HG03571 (cell line): ENCODE data around the gene FADS2.

Experiments used
- ATAC-seq: cut with Tn5 transposase; IDR thresholded peaks from one replicate; pipeline ENCODE4 v1.9.1; 2021; ENCODE audit not compliant: unreplicated experiment

FADS2 gene

DNA sequence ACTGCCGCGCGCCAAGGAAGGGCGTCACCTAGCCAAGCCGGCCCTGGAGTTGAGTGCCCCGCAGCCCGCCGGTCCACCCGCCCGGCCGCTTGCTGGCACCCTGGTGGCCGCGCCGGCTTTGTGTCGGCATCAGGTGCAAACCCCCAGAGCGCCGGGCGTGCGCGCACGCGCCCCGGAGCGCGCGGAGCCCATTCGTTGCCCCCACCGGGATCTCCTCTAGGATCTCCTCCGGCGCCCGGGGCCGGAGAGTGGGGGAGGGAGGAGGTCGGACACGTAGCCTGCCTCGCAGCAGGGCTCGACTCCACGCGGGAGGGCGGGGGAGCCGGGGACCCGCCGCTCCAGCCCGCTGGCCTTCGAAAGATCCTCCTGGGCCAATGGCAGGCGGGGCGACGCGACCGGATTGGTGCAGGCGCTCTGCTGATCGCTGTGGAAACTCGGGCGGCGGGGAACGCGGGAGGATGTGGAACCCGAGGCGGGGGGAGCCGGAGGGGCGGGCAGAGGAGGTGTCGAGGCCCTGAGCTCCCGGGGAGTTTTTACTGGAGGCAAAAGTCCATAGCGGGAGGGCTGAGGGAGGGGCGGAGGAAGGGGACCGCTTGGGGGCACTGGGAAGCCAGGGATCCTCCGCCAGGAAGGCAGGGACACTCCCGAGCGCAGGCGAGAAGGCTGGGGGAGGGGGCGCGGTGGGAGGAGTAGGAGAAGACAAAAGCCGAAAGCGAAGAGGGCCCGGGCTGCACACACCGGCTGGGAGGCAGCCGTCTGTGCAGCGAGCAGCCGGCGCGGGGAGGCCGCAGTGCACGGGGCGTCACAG, at the start of gene FADS2:
Gene FADS2, plus strand, starts transcription at position 730 of the 808 bp plus-strand sequence. CDS start 91 bp downstream, outside the sequence.
- ATAC-seq: peak; percentile 66

DNA sequence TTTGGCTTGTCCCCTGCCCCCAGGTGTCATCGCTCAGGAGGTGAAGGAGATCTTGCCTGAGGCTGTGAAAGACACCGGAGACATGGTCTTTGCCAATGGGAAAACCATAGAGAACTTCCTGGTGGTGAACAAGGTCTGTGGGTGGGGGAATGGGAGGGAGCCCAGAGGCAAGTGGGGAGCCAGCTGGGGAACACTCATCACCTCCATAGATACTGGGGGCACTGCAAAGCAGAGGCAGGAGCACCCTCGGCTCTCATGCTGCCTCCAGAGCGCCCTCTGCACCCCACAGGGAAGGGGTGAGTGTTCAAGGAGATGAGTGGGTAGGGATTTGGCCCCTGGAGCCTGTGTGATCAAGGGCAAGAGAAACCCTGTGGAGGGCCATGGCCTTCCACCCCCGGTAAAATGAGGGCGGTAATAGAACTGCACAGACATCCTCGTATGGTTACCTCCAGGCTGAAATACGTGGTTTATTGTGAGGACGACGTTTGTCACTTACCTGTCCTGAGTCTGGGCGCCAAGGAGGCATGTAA, 49.7 kb upstream of the FADS2 start:
- no peak for ATAC-seq

DNA sequence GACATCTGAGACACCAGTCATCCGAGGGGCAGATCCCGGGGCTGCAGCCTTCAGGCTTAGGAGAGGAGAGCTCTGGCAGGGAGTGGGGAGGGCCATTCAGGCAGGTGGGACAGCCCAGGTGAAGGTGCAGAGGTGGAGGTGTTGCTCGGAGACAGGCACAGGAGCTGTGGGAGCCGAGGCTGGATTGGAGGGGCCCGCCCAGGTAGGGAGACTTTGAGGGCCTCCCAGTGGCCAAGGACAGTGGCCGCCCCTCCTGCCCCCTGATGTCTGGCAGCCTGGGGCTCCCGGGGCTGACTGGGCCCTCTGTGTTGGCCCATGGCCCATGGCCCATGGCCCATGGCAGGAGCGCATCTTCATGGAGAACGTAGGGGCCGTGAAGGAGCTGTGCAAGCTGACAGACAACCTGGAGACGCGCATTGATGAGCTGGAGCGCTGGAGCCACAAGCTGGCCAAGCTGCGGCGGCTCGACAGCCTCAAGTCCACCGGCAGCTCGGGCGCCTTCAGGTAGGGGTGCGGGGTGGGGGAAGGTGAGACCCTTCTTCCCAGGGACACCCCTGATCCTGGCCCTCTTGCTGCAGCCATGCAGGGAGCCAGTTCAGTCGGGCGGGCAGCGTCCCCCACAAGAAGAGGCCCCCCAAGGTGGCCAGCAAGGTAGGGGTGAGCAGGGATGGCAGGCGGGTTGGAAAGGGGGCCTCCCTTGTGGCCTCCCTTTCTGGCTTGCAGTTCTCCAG, 49.0 kb upstream of the FADS2 start:
- no peak for ATAC-seq

DNA sequence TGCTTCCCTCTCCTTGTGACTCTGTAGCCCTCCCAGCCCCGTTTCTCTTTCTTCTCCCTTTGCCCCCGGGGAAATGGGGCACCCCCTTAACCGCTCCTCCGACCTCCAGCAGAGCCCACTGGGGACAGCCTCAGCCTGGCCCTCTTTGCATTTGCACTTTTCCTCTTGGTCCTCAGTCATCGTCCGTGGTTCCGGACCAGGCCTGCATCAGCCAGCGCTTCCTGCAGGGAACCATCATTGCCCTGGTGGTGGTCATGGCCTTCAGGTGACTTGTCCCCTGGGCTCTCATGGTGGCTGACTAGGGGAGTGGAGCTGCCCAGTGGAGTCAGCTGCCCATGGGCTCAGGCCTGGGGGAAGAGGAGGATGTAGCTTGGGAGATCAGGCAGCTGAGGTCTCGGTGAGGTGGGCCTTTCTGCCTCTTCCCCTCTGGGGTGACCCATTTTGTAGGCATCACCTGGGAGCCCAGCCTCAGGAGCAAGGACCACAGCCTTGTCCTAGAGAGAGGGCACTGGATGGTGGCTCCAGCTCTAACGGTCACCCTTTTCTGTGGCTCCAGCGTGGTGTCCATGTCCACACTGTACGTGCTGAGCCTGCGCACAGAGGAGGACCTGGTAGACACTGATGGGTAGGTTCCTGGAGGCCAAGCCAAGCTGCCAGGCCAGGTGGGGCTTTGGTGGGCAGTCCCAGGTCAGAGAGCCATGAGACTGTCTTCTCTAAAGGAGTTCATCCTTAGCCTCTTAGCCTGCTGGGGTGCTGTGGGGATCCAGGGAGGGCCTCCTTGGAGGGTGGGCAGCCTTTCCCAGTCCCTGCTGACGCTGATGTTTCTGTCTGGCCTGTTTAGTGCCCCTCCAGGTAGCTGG, 48.2 kb upstream of the FADS2 start:
- no peak for ATAC-seq

DNA sequence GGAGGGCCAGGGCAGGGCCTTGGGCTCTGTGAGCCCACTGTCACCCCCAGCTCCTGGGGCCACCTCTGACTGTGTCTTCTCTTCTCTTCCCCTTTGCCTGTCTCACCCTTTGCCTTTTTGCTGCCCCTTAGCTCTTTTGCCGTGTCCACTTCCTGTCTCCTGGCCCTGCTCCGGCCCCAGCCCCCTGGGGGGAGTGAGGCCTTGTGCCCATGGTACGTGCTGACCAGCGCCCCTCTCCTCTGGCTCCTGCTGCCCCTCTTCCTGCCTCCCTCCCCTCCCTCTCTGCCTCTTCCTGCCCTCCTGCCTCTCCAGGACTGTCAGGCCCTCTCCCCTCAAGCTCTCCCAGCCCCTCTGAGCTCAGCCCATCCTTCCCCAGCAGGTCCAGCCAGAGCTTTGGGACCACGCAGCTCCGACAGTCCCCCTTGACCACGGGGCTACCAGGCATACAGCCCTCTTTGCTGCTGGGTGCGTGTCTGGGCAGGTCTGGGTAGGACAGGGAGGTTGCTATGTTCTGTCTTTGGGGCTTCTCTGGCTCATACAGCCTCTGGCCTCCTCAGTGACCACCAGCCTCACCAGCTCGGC, 47.4 kb upstream of the FADS2 start:
- ATAC-seq: no peak

DNA sequence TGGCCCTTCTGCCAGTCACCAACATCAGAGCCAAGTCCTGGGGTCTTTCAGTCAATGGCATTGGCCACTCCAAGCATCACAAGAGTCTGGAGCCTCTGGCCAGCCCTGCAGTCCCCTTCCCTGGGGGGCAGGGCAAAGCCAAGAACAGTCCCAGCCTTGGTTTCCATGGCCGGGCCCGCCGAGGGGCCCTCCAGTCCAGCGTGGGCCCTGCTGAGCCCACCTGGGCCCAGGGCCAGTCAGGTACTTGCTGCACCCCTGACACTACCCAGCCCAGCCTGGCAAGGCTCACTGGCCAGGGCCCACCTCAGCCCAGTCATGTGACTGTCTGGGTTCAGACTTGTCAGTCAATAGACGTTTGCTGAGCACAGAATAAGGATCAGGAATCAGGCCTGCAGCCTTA, 46.5 kb upstream of the FADS2 start:
- ATAC-seq: no peak

DNA sequence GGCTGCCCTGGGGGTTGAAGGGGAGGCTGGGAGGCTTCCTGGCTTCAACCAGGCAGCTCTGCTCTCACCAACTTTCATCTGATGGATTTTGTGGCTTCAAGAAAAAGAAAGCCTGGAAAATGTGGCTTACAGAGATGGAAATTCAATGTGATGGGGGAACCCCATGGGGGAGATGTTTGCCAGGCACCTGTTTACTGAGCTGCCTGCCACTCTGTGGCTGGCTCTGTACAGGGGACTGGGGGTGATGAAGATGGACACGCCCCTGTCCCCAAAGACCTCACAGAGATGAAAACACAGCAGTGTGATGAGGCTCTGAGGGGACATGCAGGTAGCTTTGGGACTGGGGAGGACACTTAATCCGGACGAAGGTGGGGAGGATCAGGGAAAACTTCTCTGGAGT, 45.8 kb upstream of the FADS2 start:
- no peak for ATAC-seq

DNA sequence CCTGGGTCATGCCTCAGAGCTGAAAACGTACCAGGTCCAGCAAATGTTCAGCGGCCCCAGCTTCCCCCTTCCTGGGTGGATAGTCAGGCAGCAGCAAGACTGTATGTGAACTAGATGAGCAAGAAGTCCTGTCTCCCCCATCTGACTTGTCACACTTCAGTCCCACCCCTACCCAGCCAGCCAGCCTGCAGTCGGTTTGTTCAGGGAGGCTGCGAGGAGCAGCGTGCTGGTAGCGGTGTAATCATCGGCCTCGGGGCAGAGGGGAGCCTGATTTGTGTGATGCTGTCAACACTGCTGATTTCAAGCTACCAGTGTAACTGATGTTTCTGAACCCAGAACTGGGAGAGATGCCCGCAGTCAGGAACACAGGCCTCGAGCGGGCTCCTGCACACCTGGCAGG, 45.3 kb upstream of the FADS2 start:
- no peak for ATAC-seq

DNA sequence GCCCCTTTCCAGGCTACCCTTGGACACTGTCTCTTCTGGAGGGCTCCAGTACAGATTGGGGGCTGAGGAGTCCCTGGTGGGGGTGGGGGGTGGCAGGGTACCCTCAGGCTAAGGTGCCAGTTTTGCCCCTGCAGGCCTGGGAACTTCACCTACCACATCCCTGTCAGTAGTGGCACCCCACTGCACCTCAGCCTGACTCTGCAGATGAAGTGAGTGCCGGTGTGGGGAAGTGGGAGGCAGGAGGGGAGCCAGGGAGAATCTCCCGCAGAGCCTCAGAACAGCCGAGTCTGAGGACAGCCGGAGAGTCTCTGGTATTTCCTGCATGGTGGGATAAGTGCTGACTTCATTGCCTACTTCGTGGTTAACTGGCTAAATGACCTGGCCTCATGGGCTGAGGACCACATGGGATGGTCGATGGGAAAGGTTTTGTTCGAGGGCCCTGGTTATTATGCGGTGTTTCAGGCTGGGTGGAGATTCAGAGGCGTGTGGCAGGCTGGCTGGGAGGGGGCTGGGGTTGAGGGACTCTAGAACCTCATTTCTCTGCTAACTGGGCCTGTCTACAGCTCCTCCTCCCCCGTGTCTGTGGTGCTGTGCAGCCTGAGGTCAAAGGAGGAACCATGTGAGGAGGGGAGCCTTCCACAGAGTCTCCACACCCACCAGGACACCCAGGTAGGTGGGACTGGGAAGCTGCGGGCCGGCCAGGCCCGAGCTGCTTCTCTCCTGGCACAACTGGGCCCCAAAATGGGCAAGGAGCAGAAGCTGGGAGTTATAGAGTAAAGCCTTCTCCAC, 44.2 kb upstream of the FADS2 start:
- no peak for ATAC-seq

DNA sequence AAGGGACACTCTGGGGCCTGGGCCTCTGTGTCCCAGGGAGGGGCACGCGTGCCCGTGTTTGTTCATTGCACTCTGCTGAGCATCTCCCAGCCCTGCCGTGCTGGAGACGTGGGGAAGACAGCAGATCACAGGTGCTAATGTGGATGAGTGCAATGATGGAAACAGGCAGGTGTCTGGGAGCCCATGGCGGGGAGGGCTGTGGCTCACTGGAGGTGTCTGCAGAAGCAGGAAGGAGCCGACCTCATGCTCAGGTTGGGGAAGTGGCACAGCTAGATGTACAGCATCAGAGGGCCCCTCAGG, 43.6 kb upstream of the FADS2 start:
- ATAC-seq: no peak

DNA sequence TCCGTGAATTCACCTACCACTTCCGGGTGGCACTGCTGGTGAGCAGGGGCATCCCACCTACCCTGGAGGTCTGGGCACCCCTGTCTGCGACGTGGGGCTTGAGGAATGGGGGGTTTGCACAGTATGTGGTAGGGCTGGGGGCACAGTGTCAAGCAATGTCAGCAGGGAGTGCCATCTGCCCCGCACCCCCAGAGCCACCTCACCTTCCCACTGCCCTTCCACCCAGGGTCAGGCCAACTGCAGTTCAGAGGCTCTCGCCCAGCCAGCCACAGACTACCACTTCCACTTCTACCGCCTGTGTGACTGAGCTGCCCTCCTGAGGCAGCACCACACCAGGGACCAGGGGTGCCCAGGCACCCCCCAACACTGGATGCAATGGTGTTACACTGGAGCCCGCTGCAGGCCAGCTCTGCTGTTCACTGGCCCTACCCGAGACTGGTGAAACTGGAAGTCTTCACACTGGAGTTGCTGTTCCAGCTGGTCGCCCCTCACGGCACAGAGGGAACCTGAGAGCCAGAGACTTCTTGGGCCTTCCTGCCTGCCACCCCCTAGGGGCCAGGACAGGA, 42.2 kb upstream of the FADS2 start:
- no peak for ATAC-seq

DNA sequence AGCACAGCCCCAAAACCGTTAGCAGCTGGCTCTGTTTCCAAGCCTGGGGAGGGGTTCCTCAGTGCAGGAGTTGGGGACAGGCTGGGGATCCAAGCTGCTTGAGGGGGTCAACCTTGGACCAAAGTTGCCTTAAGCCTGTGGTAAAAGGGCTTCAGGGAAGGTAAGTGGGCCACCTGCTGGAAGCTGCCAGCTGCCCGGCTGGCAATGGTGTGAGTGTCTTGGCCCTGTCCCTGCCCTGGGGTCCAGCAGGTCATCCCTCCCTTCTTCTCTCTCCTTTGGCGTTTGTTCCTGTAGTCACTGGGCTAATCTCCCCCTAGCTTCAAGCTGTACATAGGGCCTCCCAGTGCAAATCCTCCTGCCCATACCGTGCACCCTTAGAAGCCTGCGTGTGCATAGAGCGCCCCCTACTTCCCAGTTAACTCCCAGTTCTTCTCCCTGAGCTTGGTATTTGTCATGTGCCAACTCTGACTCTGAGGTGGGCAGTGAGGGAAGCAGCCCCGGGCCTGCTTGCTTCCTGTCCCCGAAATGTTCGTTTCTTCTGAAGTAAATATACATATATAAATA, 40.1 kb upstream of the FADS2 start:
- ATAC-seq: no peak

DNA sequence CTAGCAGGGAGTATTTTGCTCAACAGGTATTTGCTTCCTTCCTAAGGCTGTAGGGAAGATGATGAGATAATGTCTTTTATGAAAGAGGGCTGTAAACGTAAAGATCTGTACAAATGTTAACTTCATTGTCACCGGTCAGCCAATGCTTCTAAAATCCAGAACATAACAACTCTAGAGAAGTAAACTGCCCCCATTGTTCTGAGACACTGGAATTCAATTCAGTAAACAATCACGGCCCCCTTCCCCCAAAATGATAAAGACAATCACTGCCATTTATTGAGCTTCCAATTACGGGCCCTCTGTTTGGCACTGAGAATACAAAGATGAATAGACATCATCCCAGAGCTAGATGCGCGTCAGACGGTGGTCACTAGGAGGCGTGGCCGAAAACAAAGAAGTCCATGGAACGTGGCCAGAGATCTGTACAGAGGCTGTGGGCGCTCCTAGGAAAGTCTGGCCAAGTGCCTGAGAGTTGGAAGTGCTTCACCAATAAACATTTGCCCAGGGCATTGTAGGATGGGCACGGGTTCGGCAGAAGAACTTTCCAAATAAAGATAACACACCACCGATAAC, 36.3 kb upstream of the FADS2 start:
- peak; percentile 15 for ATAC-seq

DNA sequence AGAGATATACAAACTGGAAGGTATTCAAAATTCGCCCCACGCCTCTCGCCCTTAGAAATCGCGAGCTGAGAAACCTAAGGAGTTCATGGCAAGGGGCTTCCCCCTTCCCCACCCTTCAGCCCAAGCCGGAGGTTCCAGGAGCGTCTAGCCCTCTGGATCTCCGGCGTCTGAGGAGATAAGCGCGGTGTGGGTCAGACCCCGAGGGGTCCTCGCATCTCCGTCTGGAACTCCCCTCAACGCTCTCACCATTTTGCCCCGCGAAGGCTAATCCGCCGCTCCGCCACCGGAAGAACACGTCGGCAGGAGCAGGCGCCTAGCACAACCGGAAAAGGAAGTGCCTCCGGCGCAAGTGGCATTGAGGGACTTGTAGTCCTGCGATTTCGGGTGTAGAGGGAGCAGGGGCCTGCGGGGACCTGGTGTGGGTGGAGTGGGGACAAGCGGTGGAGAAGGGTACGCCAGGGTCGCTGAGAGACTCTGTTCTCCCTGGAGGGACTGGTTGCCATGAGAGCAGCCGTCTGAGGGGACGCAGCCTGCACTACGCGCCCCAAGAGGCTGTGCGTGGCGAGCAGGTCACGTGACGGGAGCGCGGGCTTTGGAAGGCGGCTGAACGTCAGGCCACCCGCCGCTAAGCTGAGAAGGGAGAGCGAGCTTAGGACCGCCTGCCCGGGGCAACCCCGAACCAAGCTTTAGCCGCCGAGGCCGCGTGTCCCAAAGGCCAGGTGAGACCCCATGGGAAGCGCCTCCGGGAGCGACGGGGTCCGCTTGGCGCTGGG, 35.6 kb upstream of the FADS2 start, which contains the start of the genes FEN1 and TMEM258:
Gene FEN1, plus strand, starts transcription at position 602 of the 773 bp plus-strand sequence. CDS start 2,451 bp downstream, outside the sequence.
Gene TMEM258, minus strand, starts transcription at position 290 of the 773 bp plus-strand sequence. Its CDS starts 41 bp downstream, at position 249.
- ATAC-seq: peak; percentile 80

DNA sequence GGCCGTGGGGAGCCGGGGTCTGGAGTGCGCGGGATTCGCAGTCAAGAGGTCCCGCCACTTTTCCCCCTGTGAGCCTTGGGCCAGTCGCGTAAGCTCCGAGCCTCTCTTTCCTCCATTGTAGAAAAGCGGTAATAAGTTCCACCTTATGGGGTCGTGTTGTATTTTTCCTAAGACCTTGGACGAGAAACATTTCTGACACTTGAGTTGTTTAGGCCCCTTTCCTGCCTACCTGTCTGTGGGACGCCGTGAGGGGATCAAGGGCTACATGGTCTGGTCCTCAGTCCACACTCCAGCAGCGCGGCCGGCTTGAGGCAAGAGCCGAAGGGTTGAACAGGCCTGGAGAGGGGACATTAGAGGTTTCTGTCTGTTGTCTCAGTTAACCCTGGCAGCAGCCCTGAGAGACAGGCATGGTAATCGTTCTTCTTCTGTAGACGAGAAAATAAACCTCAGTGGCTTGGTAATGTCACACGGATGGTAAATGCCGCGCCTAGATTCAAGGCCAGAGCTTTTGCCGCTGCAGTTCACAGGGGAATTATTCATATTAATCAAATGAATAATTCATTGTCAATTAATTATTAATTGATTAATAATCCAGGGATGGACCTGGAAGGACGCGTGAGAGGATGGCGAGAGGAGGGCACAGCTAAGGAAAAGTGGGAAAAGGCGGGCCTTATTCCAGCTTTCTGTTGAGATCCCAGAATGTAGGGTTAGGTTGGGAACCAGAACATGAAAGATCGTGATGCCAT, 34.8 kb upstream of the FADS2 start:
- peak; percentile 18 for ATAC-seq

DNA sequence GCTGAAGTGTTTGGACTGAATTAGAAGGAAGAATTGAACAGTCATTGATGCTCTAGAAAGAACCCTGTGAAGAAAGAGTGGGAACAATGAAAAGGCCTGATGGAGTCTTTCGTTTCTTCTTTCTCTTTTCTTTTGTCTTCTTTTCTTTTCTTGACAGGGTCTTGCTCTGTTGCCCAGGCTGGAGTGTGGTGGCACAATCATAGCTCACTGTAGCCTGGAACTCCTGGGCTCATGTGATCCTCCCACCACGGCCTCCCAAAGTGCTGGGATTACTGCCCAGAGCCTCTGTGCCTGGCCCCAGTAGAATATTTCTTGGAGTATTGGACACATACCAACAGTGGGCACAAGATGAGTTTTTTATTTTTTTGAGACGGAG, 34.3 kb upstream of the FADS2 start:
- no peak for ATAC-seq

DNA sequence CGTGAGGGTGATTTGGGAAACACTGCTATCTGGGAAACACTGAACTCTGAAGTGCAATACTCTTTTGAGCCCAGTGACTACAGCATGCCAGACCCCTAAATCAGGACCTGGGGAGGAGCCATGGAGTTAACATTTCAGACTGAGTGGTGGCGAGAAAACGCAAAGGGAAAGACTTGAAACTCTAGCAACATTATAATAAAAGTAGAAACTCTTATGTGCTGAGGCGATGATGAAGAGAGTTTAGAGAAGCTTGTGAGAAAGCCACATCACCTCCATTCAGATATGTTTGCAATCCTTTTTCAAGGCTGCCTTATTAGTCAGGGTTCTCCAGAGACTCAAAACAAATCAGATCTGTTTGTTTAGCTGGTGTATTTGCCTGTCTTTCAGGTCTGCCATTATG, 33.5 kb upstream of the FADS2 start:
- no peak for ATAC-seq

DNA sequence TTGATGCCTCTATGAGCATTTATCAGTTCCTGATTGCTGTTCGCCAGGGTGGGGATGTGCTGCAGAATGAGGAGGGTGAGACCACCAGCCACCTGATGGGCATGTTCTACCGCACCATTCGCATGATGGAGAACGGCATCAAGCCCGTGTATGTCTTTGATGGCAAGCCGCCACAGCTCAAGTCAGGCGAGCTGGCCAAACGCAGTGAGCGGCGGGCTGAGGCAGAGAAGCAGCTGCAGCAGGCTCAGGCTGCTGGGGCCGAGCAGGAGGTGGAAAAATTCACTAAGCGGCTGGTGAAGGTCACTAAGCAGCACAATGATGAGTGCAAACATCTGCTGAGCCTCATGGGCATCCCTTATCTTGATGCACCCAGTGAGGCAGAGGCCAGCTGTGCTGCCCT, 32.6 kb upstream of the FADS2 start:
- ATAC-seq: no peak
